GM23338 (cell line): Measurements from ENCODE around the gene R3HDM4.

ENCODE experiments used
- CREB1 ChIP-seq: fragments of 250-450 bp; sonication (Bioruptor Pico); IDR thresholded peaks from 2 replicates; pipeline ENCODE4 v1.5.0; 2020; ENCODE audit warnings: low read depth, mild to moderate bottlenecking, moderate library complexity
- CTCF ChIP-seq, 2 experiments: fragments of 200-600 bp in 1 of 2; sonication (generic) in 1 of 2; conservative IDR thresholded peaks; 2 replicates each; pipeline versions ENCODE4 v1.5.1 to v1.6.1; 2016 to 2017; ENCODE audit warnings: antibody characterized with exemption in 2 of 2, low read depth in 2 of 2, mild to moderate bottlenecking in 2 of 2, moderate library complexity in 1 of 2
- NANOG ChIP-seq: IDR thresholded peaks from 2 replicates; pipeline ENCODE4 v1.6.1; 2016; ENCODE audit warnings: antibody characterized with exemption, borderline replicate concordance
- POLR2AphosphoS5 ChIP-seq: IDR thresholded peaks from 2 replicates; pipeline ENCODE4 v1.6.1; 2016; ENCODE audit warnings: antibody characterized with exemption, low read depth

GRCh38 chr19:926589-927350, 13.8 kb upstream of the R3HDM4 start:
- TF ChIP-seq CREB1 = no peak
- no peak; the same call in 1 of the 2 replicates for TF ChIP-seq POLR2AphosphoS5
- TF ChIP-seq CTCF (conservative IDR thresholded peaks at IDR 0.05; ENCODE audit: low read depth in 2 of 2) = no peak
- no peak for TF ChIP-seq NANOG
